ENCODE results near the gene TET1.
"Not testable (repeated sequence)": the region's sequence is repeated elsewhere in the genome, so short reads cannot be mapped to it uniquely, and the experiment has no call there.

TET1 gene

DNA sequence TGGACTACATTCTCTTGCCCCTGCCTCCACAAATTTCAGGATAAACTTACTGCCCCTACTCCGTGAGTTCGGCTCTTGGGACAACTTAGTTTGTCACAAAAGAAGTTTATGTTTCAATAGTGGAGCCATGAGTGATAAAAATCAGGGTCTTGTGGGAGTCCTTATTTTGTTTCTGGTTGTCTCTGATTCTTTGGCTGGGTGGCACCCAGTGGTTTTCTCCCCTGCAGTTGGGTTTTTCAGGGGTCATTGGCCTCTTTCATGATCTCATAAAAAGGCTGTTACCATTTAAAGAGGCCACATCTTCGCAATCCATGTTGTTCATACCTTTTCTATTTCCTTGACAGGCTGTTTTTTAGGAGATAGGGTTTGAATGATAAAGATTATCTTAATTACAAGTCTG is 5.5 kb downstream of the TET1 start:
- no peak overlapping the region for H3K4me3 ChIP-seq (replicated peaks; ENCODE audit: low read depth, low read length)
- DNase-seq (ENCODE audit: extremely low read depth, low read depth) = no peak
- no peak for TF ChIP-seq CTCF (IDR thresholded peaks at IDR 0.05; ENCODE audit: low read depth, low read length, missing control alignments)

- no peak for TF ChIP-seq CTCF (IDR thresholded peaks at IDR 0.05; ENCODE audit: low read depth, low read length, missing control alignments)
- no peak for DNase-seq (ENCODE audit: extremely low read depth, low read depth)
- no peak overlapping the region for H3K4me3 ChIP-seq (replicated peaks; ENCODE audit: low read depth, low read length)
Observed at GRCh38 chr10:68566351-68566750, 6.2 kb downstream of the TET1 start.

DNA sequence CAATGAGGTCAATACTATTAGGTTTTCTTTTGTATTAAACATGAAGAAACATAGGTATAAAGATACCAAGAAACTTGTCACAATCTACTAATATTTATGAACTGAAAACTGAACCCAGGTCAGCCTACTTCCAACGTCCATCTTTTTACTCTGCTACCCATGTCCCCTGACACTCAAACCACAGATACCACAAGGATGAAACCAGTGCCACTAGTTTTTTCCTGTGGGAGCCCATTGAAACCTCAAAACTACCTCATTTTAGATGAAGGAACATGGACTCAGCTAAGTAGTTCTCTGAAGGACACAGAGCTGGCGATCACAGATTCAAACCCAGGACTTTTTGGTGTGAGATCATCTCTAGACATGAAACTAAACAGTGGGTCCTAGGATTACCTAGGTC is 6.8 kb downstream of the TET1 start:
- no peak for TF ChIP-seq CTCF (IDR thresholded peaks at IDR 0.05; ENCODE audit: low read depth, low read length, missing control alignments)
- H3K4me3 ChIP-seq (replicated peaks; ENCODE audit: low read depth, low read length) = no peak overlapping the region
- no peak for DNase-seq (ENCODE audit: extremely low read depth, low read depth)

DNA sequence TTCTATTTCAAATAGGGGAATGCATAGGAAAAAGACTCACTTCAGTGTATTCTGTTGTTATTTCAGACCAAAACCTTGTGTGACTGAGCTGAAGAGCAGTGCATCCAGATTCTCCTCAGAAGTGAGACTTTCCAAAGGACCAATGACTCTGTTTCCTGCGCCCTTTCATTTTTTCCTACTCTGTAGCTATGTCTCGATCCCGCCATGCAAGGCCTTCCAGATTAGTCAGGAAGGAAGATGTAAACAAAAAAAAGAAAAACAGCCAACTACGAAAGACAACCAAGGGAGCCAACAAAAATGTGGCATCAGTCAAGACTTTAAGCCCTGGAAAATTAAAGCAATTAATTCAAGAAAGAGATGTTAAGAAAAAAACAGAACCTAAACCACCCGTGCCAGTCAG is 12.0 kb downstream of the TET1 start:
- no peak for DNase-seq (ENCODE audit: extremely low read depth, low read depth)
- TF ChIP-seq CTCF (IDR thresholded peaks at IDR 0.05; ENCODE audit: low read depth, low read length, missing control alignments) = no peak
- no peak overlapping the region for H3K4me3 ChIP-seq (replicated peaks; ENCODE audit: low read depth, low read length)

- no peak overlapping the region for H3K4me3 ChIP-seq (replicated peaks; ENCODE audit: low read depth, low read length)
- no peak for DNase-seq (ENCODE audit: extremely low read depth, low read depth)
- TF ChIP-seq CTCF (IDR thresholded peaks at IDR 0.05; ENCODE audit: low read depth, low read length, missing control alignments) = no peak
Observed at GRCh38 chr10:68574051-68574450, 13.9 kb downstream of the TET1 start.

GRCh38 chr10:68576118-68576517 is 16.0 kb downstream of the TET1 start:
- DNase-seq (ENCODE audit: extremely low read depth, low read depth) = no peak
- TF ChIP-seq CTCF (IDR thresholded peaks at IDR 0.05; ENCODE audit: low read depth, low read length, missing control alignments) = no peak

DNA sequence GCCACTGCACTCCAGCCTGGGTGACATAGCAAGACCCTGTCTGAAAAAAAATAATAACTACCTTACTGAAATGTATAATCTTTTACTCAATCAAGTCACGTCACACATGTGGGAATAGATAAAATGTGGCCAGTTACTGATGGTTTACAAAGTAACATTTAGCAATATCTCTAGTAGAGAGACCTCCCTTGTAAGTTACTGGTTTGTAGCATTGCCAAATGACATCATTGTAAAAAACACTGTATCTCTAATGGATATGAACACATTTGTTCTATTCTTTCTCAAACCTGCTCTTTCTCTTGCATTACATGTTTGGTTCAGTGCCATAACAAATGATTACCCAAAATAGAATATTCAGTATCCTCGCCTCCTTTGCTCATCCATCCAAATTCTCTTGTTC is 18.8 kb downstream of the TET1 start:
- no peak for TF ChIP-seq CTCF (IDR thresholded peaks at IDR 0.05; ENCODE audit: low read depth, low read length, missing control alignments)

More at GRCh38 chr10:68576118-68576517, 16.0 kb downstream of the TET1 start:
- H3K4me3 ChIP-seq (replicated peaks; ENCODE audit: low read depth, low read length) = no peak overlapping the region

GRCh38 chr10:68584187-68584586 is 24.1 kb downstream of the TET1 start:
- not testable (repeated sequence) for DNase-seq (ENCODE audit: extremely low read depth, low read depth); H3K4me3 ChIP-seq (replicated peaks; ENCODE audit: low read depth, low read length)

More for the DNA sequence above, 18.8 kb downstream of the TET1 start:
- no peak overlapping the region for H3K4me3 ChIP-seq (replicated peaks; ENCODE audit: low read depth, low read length)
- DNase-seq (ENCODE audit: extremely low read depth, low read depth) = no peak
